GM21529 (cell line): ENCODE measurements around the gene MADD.

Experiments
- ATAC-seq: cut with Tn5 transposase; IDR thresholded peaks from one replicate; pipeline ENCODE4 v1.9.1; 2021; ENCODE audit not compliant: unreplicated experiment

MADD gene

DNA sequence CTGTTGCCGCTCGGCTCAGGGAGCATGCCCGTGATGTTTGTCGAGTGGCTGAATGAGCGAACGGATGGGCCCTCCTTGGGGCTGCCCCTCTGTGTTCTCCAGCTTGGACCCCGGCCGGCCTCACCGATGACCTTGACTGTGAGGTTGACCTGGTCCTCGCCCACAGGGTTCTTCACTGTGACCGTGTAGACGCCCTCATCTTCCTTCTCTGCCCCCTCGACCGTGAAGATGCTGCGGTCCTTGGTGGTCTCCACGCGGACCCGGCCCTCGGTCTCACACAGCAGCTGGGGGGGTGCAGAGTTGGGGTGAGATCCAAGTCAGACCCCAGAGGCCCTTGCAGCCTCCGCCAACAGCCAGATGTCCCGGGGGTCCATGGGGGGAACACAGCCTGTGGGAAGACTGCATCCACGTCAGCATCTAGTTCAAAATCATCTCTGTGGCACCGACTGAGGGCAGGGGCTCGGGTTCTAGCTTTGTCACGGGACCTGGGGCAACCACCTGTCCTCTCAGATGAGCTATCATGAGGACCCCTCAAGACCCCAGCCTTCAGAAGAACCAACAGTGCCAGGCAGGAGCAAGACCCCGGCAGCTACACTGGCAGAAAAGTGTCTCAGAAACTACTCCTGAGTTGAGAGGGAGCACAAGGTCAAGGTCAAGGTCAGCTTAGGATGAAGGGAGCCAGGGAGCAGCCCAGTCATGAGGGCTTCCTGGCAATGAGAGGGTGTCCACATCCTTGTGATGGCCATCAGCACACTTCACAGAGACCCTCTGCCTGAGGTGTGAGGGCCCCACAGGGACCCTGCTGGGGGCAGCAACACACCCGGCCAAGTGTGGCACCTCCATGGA lies 68.7 kb downstream of the MADD start:
- ATAC-seq, result no peak

GRCh38 chr11:47340010-47340409 lies 70.1 kb downstream of the MADD start:
- no peak for ATAC-seq

GRCh38 chr11:47340980-47341775 lies 71.2 kb downstream of the MADD start:
- no peak for ATAC-seq

- ATAC-seq, result no peak
Observed at GRCh38 chr11:47342036-47342803, 72.3 kb downstream of the MADD start.

- no peak for ATAC-seq
Observed at GRCh38 chr11:47342854-47343253, 72.9 kb downstream of the MADD start.

DNA sequence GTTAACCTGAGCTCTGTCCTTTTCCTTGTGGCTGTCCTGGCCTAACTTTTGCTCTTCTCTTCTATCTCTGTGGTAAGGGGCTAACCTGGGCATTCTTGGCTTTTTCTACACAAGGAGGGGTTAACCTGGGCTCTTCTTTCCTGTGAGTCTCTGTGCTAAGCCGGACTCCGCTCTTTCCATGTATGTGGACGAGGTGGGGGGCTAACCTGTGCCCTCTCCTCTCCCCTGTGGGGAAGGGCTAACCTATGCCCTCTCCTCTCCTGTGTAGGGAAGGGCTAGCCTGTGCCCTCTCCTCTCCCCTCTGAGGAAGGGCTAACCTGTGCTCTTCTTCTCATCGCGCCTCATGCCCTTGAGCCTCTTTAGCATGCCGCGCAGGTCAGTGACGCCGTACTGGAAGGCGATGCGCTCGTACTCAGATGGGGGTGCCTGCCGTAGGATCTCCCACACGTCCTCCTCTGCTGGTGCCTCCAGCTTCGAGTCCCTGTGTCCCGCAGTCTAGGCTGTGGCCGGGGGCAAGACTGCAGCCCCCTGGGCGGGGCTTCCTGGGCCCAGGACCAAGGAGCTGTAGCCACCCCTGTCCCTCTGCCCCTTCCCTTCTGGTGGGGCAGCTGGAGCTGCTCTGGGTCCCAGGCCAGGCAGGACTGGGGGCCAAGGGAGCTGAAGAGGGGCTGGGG lies 76.1 kb downstream of the MADD start:
- ATAC-seq, result no peak

DNA sequence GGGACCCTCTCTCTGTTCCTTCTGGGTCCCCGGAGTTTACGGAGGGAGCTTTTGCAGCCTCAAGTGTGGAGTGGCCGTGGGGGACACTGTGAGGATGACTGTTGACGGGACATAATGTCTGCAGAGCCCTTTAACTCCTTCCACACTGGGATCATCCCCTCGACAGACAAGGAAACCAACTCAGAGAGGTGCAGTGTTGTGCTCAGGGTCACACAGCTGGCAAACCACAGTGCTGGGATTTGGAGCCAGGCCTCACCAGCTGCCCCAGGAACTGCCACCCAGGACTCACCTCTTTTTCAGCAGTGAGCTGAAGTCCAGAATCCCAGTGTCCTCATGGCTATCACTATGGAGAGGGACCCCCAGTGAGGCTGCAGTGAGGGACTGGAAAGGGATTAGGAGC lies 77.2 kb downstream of the MADD start:
- ATAC-seq, result no peak

GRCh38 chr11:47348131-47348802 lies 78.3 kb downstream of the MADD start:
- ATAC-seq, result no peak

DNA sequence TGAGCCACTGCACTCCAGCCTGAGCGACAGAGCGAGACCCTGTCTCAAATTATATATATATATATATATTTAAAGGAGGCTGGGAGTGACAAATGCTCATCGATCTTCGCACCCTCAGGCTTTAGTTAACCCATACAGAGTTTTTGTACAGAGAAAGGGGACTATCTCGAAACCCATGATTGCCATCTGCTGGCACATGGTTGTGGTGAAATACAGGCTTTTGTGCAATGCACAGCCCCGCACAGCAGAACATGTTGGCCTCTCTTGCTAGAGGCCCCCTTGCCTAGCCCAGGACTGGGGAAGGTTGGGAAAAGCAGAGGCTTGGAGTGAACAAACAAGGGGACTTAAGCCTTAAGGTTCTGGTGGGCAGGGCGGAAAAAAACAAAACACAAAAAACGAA lies 78.9 kb downstream of the MADD start:
- no peak for ATAC-seq

GRCh38 chr11:47349521-47350095 lies 79.7 kb downstream of the MADD start:
- ATAC-seq, result no peak

- ATAC-seq, result no peak
Observed at GRCh38 chr11:47350315-47350714, 80.4 kb downstream of the MADD start.

GRCh38 chr11:47351156-47352126 lies 81.5 kb downstream of the MADD start:
- no peak for ATAC-seq

DNA sequence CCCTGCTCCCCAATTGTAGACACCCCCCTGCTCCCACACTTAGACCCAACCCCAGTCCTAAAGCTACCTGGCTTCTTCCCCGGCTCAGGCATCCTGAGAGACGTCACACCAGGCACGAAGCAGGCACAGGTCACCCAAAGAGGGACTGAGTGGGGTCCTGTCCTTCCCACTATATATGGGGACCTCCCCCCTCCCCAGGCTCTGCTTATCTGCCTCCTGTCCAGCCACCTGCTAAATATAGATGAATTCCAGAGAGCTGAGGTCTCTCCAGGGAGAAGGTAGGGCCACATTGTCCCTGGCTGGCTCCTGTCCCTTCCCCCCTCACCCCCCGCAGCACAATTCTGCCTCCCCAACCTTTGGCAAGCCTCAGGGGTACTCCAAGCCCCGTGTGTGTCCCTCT lies 82.6 kb downstream of the MADD start, which contains the start of gene MYBPC3:
Gene MYBPC3, minus strand, starts transcription at position 147 of the 400 bp plus-strand sequence. Its CDS starts 55 bp downstream, at position 92.
- ATAC-seq, result no peak

- ATAC-seq, result no peak
Observed at GRCh38 chr11:47353978-47354774, 84.2 kb downstream of the MADD start.

GRCh38 chr11:47354913-47355282 lies 85.0 kb downstream of the MADD start:
- ATAC-seq, result no peak

DNA sequence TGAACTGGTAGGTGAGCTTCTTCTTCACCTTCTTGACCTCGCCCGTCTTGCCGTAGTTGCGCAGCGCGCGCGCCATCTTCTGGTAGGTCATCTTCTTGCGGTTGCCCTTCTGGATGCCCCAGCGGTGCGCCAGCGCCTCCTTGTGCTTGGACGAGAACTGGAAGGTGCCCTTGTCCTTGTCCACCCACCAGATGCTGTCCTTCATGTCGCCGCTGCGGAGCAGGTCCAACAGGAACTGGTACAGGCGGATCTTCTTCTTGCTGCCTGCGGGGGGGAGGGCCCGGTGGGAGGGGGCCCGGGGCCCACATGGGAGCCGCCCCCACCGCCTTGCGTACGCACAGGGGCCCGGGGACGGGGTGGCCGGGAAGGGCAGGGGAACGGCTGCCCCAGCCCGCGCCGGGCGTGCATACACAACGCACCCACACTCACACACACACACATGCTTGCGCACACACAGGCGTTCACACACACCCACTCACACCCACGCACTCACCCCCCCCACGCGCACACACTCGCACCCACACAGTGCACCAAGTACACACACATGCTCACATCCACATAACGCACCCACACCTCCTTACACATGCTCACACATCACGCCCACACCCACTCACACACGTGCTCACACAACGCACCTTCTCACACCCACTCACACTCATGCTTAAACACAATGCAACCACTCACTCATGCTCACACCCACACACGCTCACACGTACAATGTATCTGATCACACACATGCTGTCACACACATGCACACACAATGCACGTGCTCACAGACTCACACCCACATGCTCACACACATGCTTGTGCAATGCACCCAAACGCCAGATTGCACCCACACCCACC lies 85.6 kb downstream of the MADD start:
- no peak for ATAC-seq
